Activated T-cell treated with anti-CD3 and anti-CD28 coated beads for 1 hour (primary cell): ENCODE measurements around the gene ADGRE2.
"Not testable (repeated sequence)": the region's sequence is repeated elsewhere in the genome, so short reads cannot be mapped to it uniquely, and the experiment has no call there.

Experiments used
- DNase-seq: peaks from one replicate; pipeline ENCODE4 v3.0.0-alpha.2; 2020; ENCODE audit warnings: low read depth

ADGRE2 gene

GRCh38 chr19:14778110-14778845 is at the start of gene ADGRE2:
TSS of gene ADGRE2 (minus strand) at chr19:14778560. CDS start at chr19:14776756, 1,804 bp downstream.
- DNase-seq: not testable (repeated sequence)

GRCh38 chr19:14826006-14826405 is 47.6 kb upstream of the ADGRE2 start:
- no peak for DNase-seq

GRCh38 chr19:14821937-14822336 is 43.6 kb upstream of the ADGRE2 start:
- no peak for DNase-seq

GRCh38 chr19:14818588-14818987 is 40.2 kb upstream of the ADGRE2 start:
- no peak for DNase-seq

GRCh38 chr19:14817052-14817451 is 38.7 kb upstream of the ADGRE2 start:
- DNase-seq: no peak

GRCh38 chr19:14814982-14815652 is 36.8 kb upstream of the ADGRE2 start:
- DNase-seq: no peak

GRCh38 chr19:14809272-14810057 is 31.1 kb upstream of the ADGRE2 start:
- no peak for DNase-seq

GRCh38 chr19:14804765-14805164 is 26.4 kb upstream of the ADGRE2 start:
- DNase-seq: no peak

GRCh38 chr19:14798760-14799159 is 20.4 kb upstream of the ADGRE2 start:
- no peak for DNase-seq

- no peak for DNase-seq
These were observed 17.7 kb upstream of the ADGRE2 start for GRCh38 chr19:14796021-14796420.

GRCh38 chr19:14795078-14795721 is 16.8 kb upstream of the ADGRE2 start:
- DNase-seq: no peak

GRCh38 chr19:14792250-14792649 is 13.9 kb upstream of the ADGRE2 start:
- not testable (repeated sequence) for DNase-seq

GRCh38 chr19:14786421-14786851 is 8.1 kb upstream of the ADGRE2 start:
- DNase-seq: no peak

- not testable (repeated sequence) for DNase-seq
These were observed 6.9 kb upstream of the ADGRE2 start for GRCh38 chr19:14785102-14785793.

GRCh38 chr19:14784730-14785101 is 6.4 kb upstream of the ADGRE2 start:
- not testable (repeated sequence) for DNase-seq

- DNase-seq: not testable (repeated sequence)
These were observed 5.1 kb upstream of the ADGRE2 start for GRCh38 chr19:14783410-14783998.

GRCh38 chr19:14782626-14783409 is 4.5 kb upstream of the ADGRE2 start:
- no peak for DNase-seq

GRCh38 chr19:14781713-14782536 is 3.6 kb upstream of the ADGRE2 start:
- DNase-seq: not testable (repeated sequence)

GRCh38 chr19:14780622-14781225 is 2.4 kb upstream of the ADGRE2 start:
- not testable (repeated sequence) for DNase-seq
